Neural cell (in vitro differentiated cells): ENCODE data around the gene RBKS.

Experiments
- EP300 ChIP-seq: fragments of 450-650 bp; conservative IDR thresholded peaks from 2 replicates; pipeline ENCODE4 v1.6.1; 2014; ENCODE audit warnings: antibody characterized with exemption, mild to moderate bottlenecking, moderate library complexity; ENCODE audit not compliant: poor library complexity, severe bottlenecking
- EZH2 ChIP-seq: fragments of 200-600, 300-800 bp; shearing (Covaris generic), sonication (generic); IDR thresholded peaks from 2 replicates; pipeline ENCODE4 v1.6.1; 2014; ENCODE audit warnings: antibody characterized with exemption, low read length, borderline replicate concordance, mild to moderate bottlenecking; ENCODE audit not compliant: insufficient read depth, poor library complexity, severe bottlenecking
- RAD21 ChIP-seq: fragments of 450-650 bp; conservative IDR thresholded peaks from 2 replicates; pipeline ENCODE4 v1.6.1; 2014; ENCODE audit warnings: antibody characterized with exemption, mild to moderate bottlenecking, moderate library complexity
- SMC3 ChIP-seq: fragments of 450-650 bp; conservative IDR thresholded peaks from 2 replicates; pipeline ENCODE4 v1.6.1; 2014; ENCODE audit warnings: antibody characterized with exemption, mild to moderate bottlenecking, moderate library complexity; ENCODE audit not compliant: poor library complexity
- TAF1 ChIP-seq: IDR thresholded peaks from 2 replicates; pipeline ENCODE4 v1.6.1; 2012; ENCODE audit warnings: low read depth
- TF ChIP-seq, protein P1 (sequence below): fragments of 450-650 bp; IDR thresholded peaks from 2 replicates; pipeline ENCODE4 v1.5.1; 2014; ENCODE audit warnings: antibody characterized with exemption, mild to moderate bottlenecking, moderate library complexity; ENCODE audit not compliant: poor library complexity, severe bottlenecking

DNA sequence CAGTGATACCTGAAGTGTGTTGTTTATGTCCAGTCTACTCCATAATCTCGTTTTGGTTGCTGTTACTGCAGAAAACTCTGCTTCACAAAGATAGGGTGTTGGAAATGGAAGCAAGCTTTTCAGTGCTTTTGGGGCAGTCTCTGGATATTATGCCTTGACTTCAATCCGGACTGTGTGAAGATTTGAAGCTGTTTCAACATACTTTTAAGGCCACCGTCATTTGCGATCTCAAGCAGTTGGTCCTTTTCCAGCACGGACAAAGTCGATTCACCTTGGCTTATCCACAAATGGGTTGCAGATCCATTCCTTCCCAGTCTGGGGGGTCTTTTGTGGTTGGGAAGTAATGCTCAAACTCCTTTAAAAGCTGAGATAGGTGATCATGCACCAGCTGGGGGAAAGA lies 20.4 kb downstream of the RBKS start:
- TF ChIP-seq, protein P1, sequence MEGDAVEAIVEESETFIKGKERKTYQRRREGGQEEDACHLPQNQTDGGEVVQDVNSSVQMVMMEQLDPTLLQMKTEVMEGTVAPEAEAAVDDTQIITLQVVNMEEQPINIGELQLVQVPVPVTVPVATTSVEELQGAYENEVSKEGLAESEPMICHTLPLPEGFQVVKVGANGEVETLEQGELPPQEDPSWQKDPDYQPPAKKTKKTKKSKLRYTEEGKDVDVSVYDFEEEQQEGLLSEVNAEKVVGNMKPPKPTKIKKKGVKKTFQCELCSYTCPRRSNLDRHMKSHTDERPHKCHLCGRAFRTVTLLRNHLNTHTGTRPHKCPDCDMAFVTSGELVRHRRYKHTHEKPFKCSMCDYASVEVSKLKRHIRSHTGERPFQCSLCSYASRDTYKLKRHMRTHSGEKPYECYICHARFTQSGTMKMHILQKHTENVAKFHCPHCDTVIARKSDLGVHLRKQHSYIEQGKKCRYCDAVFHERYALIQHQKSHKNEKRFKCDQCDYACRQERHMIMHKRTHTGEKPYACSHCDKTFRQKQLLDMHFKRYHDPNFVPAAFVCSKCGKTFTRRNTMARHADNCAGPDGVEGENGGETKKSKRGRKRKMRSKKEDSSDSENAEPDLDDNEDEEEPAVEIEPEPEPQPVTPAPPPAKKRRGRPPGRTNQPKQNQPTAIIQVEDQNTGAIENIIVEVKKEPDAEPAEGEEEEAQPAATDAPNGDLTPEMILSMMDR, result no peak
- TF ChIP-seq TAF1, result no peak
- no peak for TF ChIP-seq SMC3
- no peak for TF ChIP-seq EZH2
- no peak for TF ChIP-seq RAD21
- no peak for TF ChIP-seq EP300
